ENCODE measurements around the gene SH2D5. TPM values are rescaled to one million over a fixed set of nuclear protein-coding genes. Genes with fewer than 3 reads are reported as not detected.
"Not testable (repeated sequence)": the region's sequence is repeated elsewhere in the genome, so short reads cannot be mapped to it uniquely, and the experiment has no call there.

Gene SH2D5
- total and polyA plus RNA-seq, 4 donors = 0.37 to 0.93 (median 0.52) TPM; not detected in 1

DNA sequence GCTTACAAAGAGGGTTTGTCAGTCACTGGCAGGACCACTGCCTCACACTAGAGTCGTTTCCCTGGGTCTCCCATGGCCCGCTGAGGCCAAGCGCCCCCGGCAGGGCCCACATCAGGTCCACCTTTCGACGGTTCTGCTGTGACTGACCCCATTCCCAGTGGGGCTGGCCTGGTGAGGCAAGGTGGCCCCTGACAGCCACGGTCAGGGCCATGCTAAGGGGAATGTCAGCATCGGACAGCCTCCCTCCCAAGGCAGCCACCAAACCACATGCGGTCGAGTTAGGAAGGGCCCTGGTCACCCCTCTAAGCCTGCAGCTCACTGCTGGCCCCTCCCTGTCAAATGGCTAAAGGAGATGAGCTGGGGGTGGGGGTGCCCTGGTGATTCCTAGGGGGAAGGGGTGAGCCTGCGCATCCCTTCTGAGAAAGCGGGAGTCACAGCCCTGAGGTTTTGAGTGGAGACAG is 11.8 kb downstream of the SH2D5 start:
- TF ChIP-seq, protein P1, sequence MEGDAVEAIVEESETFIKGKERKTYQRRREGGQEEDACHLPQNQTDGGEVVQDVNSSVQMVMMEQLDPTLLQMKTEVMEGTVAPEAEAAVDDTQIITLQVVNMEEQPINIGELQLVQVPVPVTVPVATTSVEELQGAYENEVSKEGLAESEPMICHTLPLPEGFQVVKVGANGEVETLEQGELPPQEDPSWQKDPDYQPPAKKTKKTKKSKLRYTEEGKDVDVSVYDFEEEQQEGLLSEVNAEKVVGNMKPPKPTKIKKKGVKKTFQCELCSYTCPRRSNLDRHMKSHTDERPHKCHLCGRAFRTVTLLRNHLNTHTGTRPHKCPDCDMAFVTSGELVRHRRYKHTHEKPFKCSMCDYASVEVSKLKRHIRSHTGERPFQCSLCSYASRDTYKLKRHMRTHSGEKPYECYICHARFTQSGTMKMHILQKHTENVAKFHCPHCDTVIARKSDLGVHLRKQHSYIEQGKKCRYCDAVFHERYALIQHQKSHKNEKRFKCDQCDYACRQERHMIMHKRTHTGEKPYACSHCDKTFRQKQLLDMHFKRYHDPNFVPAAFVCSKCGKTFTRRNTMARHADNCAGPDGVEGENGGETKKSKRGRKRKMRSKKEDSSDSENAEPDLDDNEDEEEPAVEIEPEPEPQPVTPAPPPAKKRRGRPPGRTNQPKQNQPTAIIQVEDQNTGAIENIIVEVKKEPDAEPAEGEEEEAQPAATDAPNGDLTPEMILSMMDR (IDR thresholded peaks at IDR 0.05; ENCODE audit: control extremely low read depth, extremely low read depth) = no peak
- Histone ChIP-seq H3K4me3 (no peak overlapping the region), H3K9me3 (ENCODE audit: control insufficient read depth in 4 of 4, insufficient read depth in 3 of 4, low read length in 3 of 4) (no peaks in the 10 kb centered on the region), H3K27me3 (ENCODE audit: control insufficient read depth in 3 of 3, insufficient read depth in 3 of 3, low read length in 2 of 3) (peaks cover 0 to 23% (median 5%) of the 10 kb centered on the region in 3 donors), H3K9ac (ENCODE audit: insufficient read depth in 1 of 2, low read length in 2 of 2) (no peak overlapping the region), H3K36me3 (ENCODE audit: control insufficient read depth in 4 of 4, insufficient read depth in 4 of 4, low read length in 4 of 4) (no peaks in the 10 kb centered on the region), H3K4me1 (ENCODE audit: control insufficient read depth in 5 of 5, insufficient read depth in 5 of 5, low read length in 5 of 5) (peaks cover 0 to 4% (median 0%) of the 10 kb centered on the region in 5 donors), H3K27ac (ENCODE audit: low read depth in 1 of 2, low read length in 1 of 2) (no peak overlapping the region)
- ATAC-seq (ENCODE audit: insufficient read depth, low FRiP score) (no peak), DNase-seq (no peak)
- 92 to 94% methylated on average over 12 of the region's 12 CpGs for WGBS, 2 donors

DNA sequence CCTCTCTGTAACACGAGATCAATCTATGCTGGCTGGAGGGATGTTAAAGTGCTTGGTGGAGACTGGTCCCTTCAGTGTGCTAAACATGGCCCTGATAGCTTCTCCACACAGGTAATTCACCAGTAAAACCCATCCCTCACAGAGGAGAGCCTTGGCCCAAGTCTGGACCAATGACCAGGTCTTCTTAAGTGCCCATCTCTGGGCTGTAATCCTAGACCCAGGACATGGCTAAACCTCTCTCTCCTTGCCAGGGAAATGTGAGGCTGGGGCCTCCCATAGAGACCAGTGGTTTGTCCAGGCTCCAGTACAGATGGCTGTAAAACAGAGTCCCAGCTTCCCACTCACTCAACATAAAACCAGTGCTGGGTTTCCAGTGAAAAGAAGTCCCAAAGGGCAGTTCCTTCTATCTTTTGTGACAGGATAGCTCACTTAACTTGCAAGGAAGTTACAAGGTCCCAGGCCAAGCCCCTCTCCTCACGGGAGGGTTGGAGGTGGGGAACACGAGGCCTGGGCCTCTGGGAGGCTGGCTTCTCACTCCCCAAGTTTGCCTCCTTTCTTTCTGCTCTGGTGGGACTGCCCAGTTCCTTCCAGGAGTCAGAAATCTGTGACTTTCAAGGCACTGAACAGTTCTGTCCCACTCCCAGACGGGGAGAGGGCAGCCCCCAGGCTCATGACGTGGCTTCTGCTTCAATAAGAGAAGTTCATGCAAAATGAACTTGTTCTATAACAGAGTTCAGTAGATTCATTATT is 12.5 kb downstream of the SH2D5 start:
- H3K4me1 ChIP-seq (ENCODE audit: control insufficient read depth in 5 of 5, insufficient read depth in 5 of 5, low read length in 5 of 5) = peaks cover 0 to 4% (median 0%) of the 10 kb centered on the region in 5 donors
- TF ChIP-seq, protein P1 (IDR thresholded peaks at IDR 0.05; ENCODE audit: control extremely low read depth, extremely low read depth) = no peak
- H3K27ac ChIP-seq (ENCODE audit: low read depth in 1 of 2, low read length in 1 of 2) = no peak overlapping the region
- DNase-seq (no peak), ATAC-seq (ENCODE audit: insufficient read depth, low FRiP score) (no peak)
- H3K4me3 ChIP-seq = no peak overlapping the region
- peaks cover 0 to 23% (median 5%) of the 10 kb centered on the region in 3 donors for H3K27me3 ChIP-seq (ENCODE audit: control insufficient read depth in 3 of 3, insufficient read depth in 3 of 3, low read length in 2 of 3)
- no peak overlapping the region for H3K9ac ChIP-seq (ENCODE audit: insufficient read depth in 1 of 2, low read length in 2 of 2)
- no peaks in the 10 kb centered on the region for H3K9me3 ChIP-seq (ENCODE audit: control insufficient read depth in 4 of 4, insufficient read depth in 3 of 4, low read length in 3 of 4)
- WGBS, 2 donors = 85 to 87% methylated on average over 5 of the region's 5 CpGs
- H3K36me3 ChIP-seq (ENCODE audit: control insufficient read depth in 4 of 4, insufficient read depth in 4 of 4, low read length in 4 of 4) = no peaks in the 10 kb centered on the region

DNA sequence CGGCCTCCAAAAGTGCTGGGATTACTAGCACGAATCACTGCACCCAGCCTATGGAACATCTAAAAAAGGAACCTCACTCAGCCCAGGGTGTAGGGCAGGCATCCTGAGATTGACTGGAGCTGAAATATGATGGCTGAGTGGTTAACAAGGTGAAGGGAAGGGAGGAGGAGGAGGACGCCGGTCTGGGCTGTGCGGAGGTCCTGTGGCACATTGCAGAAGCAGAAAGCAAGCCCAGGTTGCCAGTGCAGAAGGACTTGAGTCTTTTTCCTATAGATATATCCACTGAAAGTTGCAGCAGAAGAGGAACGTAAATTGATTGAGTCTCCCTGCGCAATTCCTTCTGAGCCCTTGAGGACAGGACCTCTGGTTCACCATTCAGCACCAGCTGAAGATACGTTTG is 13.2 kb downstream of the SH2D5 start:
- Histone ChIP-seq H3K27ac (ENCODE audit: low read depth in 1 of 2, low read length in 1 of 2) (no peak overlapping the region), H3K36me3 (ENCODE audit: control insufficient read depth in 4 of 4, insufficient read depth in 4 of 4, low read length in 4 of 4) (no peaks in the 10 kb centered on the region), H3K9ac (ENCODE audit: insufficient read depth in 1 of 2, low read length in 2 of 2) (no peak overlapping the region), H3K4me3 (no peak overlapping the region), H3K9me3 (ENCODE audit: control insufficient read depth in 4 of 4, insufficient read depth in 3 of 4, low read length in 3 of 4) (no peaks in the 10 kb centered on the region), H3K4me1 (ENCODE audit: control insufficient read depth in 5 of 5, insufficient read depth in 5 of 5, low read length in 5 of 5) (peaks cover 0 to 4% (median 0%) of the 10 kb centered on the region in 5 donors), H3K27me3 (ENCODE audit: control insufficient read depth in 3 of 3, insufficient read depth in 3 of 3, low read length in 2 of 3) (peaks cover 0 to 23% (median 5%) of the 10 kb centered on the region in 3 donors)
- DNase-seq = no peak
- WGBS, 2 donors = 89 to 90% methylated on average over 8 of the region's 8 CpGs
- ATAC-seq (ENCODE audit: insufficient read depth, low FRiP score) = no peak
- TF ChIP-seq, protein P1 (IDR thresholded peaks at IDR 0.05; ENCODE audit: control extremely low read depth, extremely low read depth) = no peak

DNA sequence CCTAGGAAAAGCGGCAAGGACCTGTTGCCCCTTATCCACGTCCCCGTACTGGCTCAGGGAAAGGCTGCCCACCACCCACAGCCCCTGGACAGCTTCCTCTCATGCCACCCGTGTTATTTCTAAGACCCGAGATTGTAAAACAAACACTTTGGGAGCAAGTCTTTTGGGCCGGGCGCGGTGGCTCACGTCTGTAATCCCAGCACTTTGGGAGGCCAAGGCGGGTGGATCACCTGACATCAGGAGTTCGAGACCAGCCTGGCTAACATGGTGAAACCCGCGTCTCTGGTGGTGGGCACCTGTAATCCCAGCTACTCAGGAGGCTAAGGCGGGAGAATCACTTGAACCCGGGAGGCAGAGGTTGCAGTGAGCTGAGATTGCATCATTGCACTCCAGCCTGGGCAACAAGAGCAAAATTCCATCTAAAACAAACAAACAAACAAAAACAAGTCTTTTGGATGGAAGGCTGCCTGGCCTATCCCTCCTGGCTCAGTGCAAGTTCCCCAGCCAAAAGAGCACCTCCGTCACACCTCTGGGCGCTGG is 14.1 kb downstream of the SH2D5 start:
- H3K4me1 ChIP-seq (ENCODE audit: control insufficient read depth in 5 of 5, insufficient read depth in 5 of 5, low read length in 5 of 5); H3K27ac ChIP-seq (ENCODE audit: low read depth in 1 of 2, low read length in 1 of 2); H3K4me3 ChIP-seq; H3K9ac ChIP-seq (ENCODE audit: insufficient read depth in 1 of 2, low read length in 2 of 2); H3K36me3 ChIP-seq (ENCODE audit: control insufficient read depth in 4 of 4, insufficient read depth in 4 of 4, low read length in 4 of 4); H3K9me3 ChIP-seq (ENCODE audit: control insufficient read depth in 4 of 4, insufficient read depth in 3 of 4, low read length in 3 of 4); DNase-seq; ATAC-seq (ENCODE audit: insufficient read depth, low FRiP score): not testable (repeated sequence)
- peaks cover 0 to 23% (median 5%) of the 10 kb centered on the region in 3 donors for H3K27me3 ChIP-seq (ENCODE audit: control insufficient read depth in 3 of 3, insufficient read depth in 3 of 3, low read length in 2 of 3)
- WGBS, 2 donors = 59 to 66% methylated on average over 17 of the region's 17 CpGs
